ENCODE results near the gene PXYLP1. TPM values are rescaled to one million over a fixed set of nuclear protein-coding genes. Genes with fewer than 3 reads are reported as not detected.

PXYLP1 gene
- polyA plus RNA-seq, 1 donor from 2014 or later, result 109 TPM

- Histone ChIP-seq H3K9ac (ENCODE audit: low read length) (no peak overlapping the region), H3F3A (ENCODE audit: insufficient read depth, low read length, poor library complexity, severe bottlenecking) (no peaks in the 10 kb centered on the region), H3K4me2 (ENCODE audit: low read length) (no peak overlapping the region), H3K9me2 (ENCODE audit: insufficient read depth, low read length) (no peaks in the 10 kb centered on the region), H3K27ac (ENCODE audit: low read length) (no peak overlapping the region), H3K9me3 (ENCODE audit: low read length) (no peaks in the 10 kb centered on the region), H3K36me3 (ENCODE audit: insufficient read depth, low read length) (no peaks in the 10 kb centered on the region), H4K20me1 (ENCODE audit: insufficient read depth) (no peaks in the 10 kb centered on the region), H2AFZ (ENCODE audit: low read depth, low read length) (no peak overlapping the region), H3K79me2 (replicated peaks; ENCODE audit: insufficient read depth, low read length) (no peaks in the 10 kb centered on the region), H3K4me3 (ENCODE audit: low read length) (no peak overlapping the region), H3K27me3 (ENCODE audit: insufficient read depth, low read depth, low read length) (no peaks in the 10 kb centered on the region)
- no peak for TF ChIP-seq RAD21 (conservative IDR thresholded peaks at IDR 0.05)
- no peak for TF ChIP-seq CTCF (IDR thresholded peaks at IDR 0.05; ENCODE audit: poor library complexity, severe bottlenecking)
- no peak for TF ChIP-seq TAF1 (IDR thresholded peaks at IDR 0.05; ENCODE audit: low read depth)
- TF ChIP-seq SMC3 (conservative IDR thresholded peaks at IDR 0.05; ENCODE audit: poor library complexity), result no peak
- TF ChIP-seq REST (IDR thresholded peaks at IDR 0.05; ENCODE audit: borderline replicate concordance), result no peak
- no peak for TF ChIP-seq MXI1 (conservative IDR thresholded peaks at IDR 0.05; ENCODE audit: poor library complexity, severe bottlenecking)
- TF ChIP-seq EZH2 (IDR thresholded peaks at IDR 0.05; ENCODE audit: borderline replicate concordance, insufficient read depth, low read length, poor library complexity, severe bottlenecking), result no peak
- no peak for TF ChIP-seq POLR2AphosphoS5 (IDR thresholded peaks at IDR 0.05)
- no peak for TF ChIP-seq EP300 (conservative IDR thresholded peaks at IDR 0.05; ENCODE audit: poor library complexity, severe bottlenecking)
Observed at GRCh38 chr3:141227216-141227615, 4.4 kb upstream of the PXYLP1 start.

- Histone ChIP-seq H3K79me2 (replicated peaks; ENCODE audit: insufficient read depth, low read length) (no peaks in the 10 kb centered on the region), H3K9me3 (ENCODE audit: low read length) (no peaks in the 10 kb centered on the region), H4K20me1 (ENCODE audit: insufficient read depth) (no peaks in the 10 kb centered on the region), H2AFZ (ENCODE audit: low read depth, low read length) (no peak overlapping the region), H3K27ac (ENCODE audit: low read length) (no peak overlapping the region), H3K9me2 (ENCODE audit: insufficient read depth, low read length) (no peaks in the 10 kb centered on the region), H3K4me2 (ENCODE audit: low read length) (no peak overlapping the region), H3F3A (ENCODE audit: insufficient read depth, low read length, poor library complexity, severe bottlenecking) (no peaks in the 10 kb centered on the region), H3K4me3 (ENCODE audit: low read length) (no peak overlapping the region), H3K9ac (ENCODE audit: low read length) (no peak overlapping the region), H3K36me3 (ENCODE audit: insufficient read depth, low read length) (no peaks in the 10 kb centered on the region), H3K27me3 (ENCODE audit: insufficient read depth, low read depth, low read length) (no peaks in the 10 kb centered on the region)
- TF ChIP-seq POLR2AphosphoS5 (IDR thresholded peaks at IDR 0.05) (no peak), TAF1 (IDR thresholded peaks at IDR 0.05; ENCODE audit: low read depth) (no peak), EP300 (conservative IDR thresholded peaks at IDR 0.05; ENCODE audit: poor library complexity, severe bottlenecking) (no peak), MXI1 (conservative IDR thresholded peaks at IDR 0.05; ENCODE audit: poor library complexity, severe bottlenecking) (no peak), CTCF (IDR thresholded peaks at IDR 0.05; ENCODE audit: poor library complexity, severe bottlenecking) (no peak), REST (IDR thresholded peaks at IDR 0.05; ENCODE audit: borderline replicate concordance) (no peak), RAD21 (conservative IDR thresholded peaks at IDR 0.05) (no peak), EZH2 (IDR thresholded peaks at IDR 0.05; ENCODE audit: borderline replicate concordance, insufficient read depth, low read length, poor library complexity, severe bottlenecking) (no peak), SMC3 (conservative IDR thresholded peaks at IDR 0.05; ENCODE audit: poor library complexity) (no peak)
Observed at GRCh38 chr3:141227752-141228151, 3.9 kb upstream of the PXYLP1 start.

Measured in neural cell (in vitro differentiated cells).